GM18508 (cell line): ENCODE results near the gene EXD3.
"Not testable (repeated sequence)": the region's sequence is repeated elsewhere in the genome, so short reads cannot be mapped to it uniquely, and the experiment has no call there.

Experiments
- ATAC-seq: cut with Tn5 transposase; IDR thresholded peaks from one replicate; pipeline ENCODE4 v1.9.1; 2021; ENCODE audit warnings: moderate number of reproducible peaks; ENCODE audit not compliant: insufficient read depth, unreplicated experiment

EXD3 gene

DNA sequence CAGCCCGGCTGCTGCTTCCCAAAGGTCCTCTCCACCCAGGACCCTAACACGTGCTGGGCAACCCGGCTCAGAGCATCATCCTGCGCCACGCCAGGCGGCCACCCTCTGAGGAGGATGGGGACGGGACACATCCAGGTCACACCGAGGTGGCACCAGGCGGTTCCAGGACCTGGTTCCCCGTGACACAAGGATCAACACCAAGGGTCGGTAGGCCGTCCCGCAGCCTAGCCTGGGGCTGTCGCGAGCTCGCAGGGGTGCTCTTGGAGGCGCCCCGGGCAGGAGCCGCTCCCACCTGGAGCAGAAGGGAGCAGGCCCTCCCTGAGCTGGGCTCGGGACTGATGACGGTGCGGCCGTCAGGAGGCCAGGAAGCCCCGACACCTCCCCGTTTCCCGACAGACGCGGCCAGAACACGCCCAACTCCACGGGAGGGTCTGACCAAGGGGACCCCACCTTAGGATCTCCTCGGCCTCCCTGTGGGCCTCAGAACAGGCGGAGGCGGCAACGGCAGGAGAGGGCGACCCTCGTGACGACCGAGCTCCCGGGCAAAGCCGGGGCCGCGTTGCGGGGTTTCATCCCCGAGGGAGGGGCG, 6.3 kb downstream of the EXD3 start:
- no peak for ATAC-seq

DNA sequence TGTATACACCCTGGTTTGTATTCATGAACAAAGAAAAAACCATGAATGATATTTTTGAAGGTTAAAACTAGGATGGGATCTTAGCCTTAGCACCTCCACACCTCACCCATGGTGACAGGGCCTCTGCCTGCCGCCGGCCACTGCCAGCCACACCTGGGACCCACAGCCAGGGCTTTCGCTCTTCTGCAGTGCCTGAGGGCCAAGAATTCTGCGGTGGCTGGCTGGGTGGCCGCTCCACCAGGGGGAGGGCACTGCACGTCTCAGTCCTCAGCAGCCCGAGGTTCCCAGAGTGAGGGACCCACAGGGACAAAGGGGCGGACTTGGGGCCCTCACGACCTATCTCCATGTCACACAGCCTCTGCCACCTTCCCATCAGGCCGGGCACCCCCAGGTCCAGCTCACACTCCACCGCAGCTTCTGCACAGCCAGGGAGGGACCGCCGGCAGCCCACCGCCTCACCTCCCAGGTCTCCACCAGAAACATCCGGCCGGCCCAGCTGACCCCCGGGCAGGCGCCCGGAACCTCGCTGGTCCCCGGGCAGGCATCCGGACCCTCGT, 6.9 kb downstream of the EXD3 start:
- no peak for ATAC-seq

DNA sequence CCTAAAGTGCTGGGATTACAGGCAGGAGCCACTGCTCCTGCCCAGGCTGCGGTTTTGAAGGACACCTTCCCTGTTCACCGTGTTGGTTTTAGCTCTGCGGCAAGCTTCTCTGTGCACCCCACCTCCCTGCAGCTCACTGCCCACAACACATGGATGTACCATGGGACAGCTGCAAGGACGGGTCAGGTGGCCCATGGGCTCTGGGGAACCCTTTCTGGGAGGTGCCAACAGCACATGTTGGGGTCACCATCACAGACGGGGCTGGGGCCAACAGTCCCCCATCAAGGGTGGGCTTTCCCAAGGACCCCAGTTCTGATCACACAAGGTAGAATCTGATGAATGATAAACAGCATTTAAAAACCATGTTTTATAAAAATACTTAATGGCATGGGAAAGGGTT, 7.5 kb downstream of the EXD3 start:
- no peak for ATAC-seq

DNA sequence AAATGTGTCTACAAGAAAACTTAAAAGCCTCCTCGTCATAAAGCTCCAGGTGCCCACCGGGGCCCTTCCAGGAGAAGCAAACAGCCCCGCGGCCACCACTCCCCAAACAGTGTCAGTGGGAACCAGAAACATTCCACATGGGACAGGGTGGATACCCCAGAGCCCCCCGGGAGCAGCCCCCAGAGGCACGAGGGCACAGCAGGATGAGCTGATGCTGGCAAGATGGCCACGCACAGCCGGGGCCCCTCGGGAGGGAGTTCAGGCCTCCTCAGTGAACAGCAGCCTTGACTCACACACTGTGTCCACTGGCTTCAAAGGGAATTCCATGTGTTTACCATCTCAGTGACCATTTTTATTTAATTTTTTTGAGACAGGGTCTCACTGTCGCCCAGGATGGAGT, 10.5 kb downstream of the EXD3 start:
- ATAC-seq, result no peak

DNA sequence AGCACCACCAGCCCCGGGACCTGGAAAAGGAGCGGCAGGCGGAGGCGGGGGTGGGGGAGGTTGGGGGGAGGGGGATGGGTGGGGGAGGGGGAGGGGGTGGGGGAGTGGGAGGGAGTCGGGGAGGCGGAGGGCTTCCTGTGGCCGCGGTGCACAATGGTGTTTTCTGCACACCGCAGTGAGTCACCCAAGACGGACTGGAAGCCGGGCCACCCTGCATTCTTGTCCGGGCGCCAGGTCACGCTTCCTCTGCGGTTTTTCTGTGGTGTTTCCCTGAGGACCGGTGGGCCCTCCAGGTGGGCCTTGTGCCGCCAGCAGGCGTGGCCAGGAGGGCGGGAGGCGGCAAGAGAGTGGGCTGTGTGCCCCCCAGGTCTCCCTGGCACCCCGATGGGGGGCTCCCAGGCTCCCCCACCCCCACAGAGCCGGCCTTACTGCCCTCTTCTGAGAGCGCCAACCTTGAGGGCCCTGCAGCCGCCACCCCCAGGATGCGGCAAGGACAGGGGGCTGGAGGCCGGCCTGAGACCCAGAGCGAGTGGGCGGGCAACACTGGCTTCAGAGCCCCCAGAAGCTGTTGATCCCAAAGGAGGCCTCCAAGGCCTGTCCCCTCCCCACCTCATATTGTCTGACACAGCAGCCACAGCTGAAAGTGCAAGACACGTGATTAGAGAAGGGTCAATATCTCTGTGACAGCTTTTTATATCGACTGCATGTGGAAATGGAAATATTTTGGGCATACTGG, 11.1 kb downstream of the EXD3 start:
- no peak for ATAC-seq

DNA sequence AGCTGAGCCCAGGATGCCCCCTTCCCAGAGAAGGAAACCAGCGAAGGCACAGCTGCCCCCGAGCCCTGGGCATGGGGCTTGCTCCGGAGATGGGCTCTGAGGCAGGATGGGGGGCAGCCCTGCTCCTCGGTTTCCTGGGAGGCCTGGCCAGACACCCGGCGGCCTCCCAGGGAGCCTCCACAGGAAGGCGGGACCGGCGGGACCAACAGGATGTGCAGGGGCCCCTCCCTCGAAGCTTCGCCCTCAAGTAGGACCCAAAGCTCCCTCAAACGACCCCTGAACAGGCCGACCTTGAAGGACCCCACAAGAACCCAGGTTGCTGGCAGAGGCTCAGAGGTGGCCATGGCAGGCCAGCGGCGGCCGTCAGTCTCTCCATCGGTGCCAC, 11.7 kb downstream of the EXD3 start:
- ATAC-seq, result no peak

DNA sequence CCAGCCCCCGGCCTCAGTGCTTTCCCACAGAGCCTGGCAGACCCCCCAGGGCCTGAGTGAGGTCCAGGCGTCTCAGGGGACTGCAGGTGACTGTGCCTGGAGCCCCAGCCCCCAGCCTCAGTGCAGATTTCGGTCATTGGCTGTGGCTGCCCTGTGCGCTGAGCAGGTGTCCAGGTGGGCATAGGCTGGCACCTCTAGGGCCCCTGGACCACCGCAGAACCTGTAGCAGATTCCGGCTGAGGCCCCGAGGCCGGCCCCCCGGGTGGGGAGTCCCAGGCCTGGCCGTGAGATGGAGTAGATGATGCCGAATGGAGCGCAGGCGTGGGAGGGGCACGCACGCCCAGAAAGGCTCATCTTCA, 12.1 kb downstream of the EXD3 start:
- no peak for ATAC-seq

DNA sequence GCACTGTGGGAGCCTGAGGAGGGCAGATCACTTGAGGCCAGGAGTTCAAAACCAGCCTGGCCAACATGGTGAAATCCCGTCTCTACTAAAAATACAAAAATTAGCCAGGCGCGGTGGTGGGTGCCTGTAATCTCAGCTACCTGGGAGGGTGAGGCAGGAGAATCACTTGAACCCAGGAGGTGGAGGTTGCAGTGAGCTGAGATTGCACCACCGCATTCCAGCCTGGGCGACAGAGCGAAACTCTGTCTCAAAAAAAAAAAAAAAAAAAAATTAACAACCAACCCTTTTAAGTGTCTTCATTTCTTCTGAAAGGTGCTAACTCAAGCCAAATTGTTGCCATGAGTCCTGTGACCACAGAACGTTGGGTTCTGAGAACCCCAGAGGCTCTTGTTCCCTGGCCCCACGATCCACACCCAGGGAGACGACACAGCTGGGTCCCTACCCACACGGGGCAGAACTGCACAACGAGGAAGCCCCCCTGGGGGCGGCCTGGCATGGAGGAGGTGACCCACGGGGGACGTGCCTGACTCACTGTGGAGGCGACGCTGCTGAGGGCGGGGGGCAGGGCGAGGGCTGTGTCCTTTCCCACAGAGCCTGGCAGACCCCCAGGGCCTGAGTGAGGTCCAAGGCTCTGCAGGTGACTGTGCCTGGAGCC, 12.6 kb downstream of the EXD3 start:
- ATAC-seq, result not testable (repeated sequence)

DNA sequence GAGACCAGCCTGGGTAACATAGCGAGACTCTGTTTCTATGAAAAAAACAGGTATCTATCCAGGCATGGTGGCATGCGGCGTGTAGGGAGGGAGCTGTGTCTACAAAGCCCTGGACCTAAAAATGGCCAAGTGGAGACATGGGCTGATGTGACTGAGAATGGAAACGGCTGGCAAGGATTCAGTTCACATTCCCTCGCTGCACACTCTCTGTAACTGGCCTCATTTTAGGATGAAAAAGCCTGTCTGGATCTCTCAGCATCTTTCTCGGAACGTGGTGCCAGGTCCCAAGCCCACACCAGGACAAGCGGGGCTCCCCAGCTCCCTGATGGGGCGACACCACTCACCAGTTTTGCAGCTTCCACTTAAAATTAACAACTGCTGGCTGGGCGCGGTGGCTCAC, 13.4 kb downstream of the EXD3 start:
- ATAC-seq, result no peak

DNA sequence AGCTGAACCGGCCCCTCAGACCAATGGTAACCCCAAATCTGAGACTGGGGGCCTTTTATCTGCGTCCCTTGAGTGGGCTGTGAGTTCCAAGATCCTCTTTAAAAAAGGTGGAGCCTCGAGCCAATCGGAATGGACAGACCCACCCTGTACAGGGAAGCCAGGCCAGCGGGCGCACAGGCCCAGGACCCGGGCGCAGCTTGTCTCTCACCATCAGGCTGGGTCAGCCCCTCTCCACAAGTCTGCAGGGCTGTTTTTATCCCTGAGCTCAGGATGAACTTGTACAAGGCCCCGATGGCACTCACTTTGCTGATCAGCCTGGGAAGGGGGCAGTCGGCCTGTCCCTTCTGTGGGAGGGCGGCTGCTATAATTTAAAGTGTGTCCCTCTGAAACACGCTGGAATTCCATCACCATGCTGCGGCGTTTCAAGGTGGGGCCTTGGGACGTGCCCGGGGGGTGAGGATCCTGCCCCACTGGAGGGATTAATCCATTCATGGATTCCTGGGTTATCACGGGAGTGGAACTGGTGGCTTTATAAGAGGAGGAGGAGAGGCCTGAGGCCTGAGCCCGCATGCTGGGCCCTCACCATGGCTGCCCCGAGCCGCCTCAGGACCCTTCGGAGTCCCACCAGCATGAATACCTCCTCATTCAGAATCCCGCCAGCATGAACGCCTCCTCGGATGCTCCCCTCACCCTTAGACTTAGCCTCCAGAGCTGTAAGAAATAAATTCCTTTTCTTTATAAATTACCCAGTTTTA, 14.1 kb downstream of the EXD3 start:
- no peak for ATAC-seq

DNA sequence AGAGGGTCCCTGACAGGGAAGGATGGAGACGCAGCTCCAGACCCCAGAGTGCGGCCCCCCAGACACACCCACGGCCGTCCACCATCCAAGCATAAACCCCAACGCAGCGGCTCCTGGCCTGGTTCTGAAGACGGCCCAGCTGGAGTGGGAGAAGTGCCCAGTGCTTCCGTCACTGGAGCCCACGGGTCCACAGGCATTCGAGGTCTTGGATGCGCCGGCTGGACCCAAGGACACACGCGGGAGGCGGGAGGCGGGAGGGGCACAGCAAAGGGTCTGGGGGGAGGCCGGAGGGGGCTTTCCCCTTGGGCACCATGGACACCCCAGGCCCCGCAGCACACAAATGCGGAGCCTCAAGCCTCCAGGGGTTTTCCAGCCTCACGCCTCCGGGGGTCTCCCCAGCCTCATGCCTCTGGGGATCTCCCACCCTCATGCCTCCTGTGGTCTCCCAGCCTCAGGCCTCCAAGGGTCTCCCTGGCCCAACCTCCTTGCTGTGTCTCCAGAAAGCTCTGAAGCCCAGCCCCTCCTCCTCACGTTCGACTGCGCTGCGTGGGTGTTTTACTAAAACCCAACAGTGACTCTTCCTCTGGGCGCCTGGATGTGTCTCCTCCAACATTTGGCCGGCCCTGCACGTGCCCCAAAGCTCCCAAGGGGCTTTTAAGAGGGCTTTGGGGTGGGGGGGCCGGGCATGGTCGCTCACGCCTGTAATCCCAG, 15.2 kb downstream of the EXD3 start:
- ATAC-seq, result no peak

DNA sequence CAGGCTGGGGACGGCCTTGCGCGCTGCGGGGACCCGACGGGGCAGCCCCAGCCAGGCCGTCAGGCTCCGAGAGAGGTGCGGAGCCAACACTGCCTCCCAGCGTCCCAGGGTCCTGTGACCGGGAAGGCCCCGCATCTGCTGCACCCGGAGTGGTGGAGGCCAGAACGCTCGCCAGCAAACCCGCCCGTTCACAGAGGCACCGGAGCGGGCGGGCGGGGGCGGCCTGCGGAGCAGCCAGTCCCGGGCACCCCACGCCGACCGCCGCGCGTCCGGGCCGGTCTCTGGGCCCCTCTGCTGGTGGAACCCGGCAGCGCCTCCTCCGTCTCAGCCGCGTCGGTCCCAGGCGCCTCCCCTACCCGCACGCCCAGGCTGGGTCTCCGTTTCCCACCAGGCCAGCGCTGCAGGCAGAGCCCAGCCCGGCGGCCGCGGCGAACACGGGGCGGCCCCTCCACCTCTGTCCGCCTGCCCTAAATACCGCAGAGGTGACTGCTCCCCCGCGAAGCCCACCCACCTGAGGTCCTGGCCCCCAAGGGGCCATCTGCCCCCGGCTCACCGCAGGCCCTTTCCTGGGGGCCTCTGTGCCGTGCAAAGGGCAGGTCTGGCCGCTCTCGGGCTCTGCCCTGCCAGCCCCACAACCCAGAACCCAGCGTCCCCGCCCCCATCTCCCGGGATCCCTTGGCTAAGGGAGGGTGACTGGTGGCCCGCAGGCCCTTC, 15.9 kb downstream of the EXD3 start:
- no peak for ATAC-seq

DNA sequence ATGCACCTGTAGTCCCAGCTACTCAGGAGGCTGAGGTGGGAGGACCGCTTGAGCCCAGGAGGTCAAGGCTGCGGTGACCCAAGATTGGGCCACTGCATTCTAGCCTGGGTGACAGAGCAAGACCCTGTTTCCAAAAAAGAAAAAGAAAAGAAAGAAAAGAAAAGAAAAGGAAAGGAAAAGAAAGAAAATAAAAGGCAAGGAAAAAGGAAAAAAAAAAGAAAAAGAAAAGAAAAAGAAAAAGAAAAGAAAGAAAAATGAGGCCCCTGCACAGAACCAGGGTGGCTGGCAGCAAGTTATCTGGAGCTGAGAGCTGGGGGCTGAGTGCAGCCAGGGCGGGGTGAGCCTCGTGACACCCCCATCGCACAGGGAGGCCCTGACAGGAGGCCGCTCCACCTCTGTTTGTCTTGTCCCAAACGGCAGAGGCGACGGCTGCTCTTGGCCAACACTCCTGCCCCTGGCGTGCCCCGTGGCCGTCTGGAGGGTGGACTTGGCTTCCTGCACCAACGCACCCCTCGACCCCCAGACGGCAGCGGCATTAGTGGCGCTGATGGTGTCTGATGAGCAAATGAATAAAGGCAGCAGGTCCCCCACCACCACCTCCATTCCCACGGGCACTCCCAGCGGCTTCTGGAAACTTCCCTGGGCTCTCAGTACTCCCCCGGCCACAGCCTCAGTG, 16.7 kb downstream of the EXD3 start:
- no peak for ATAC-seq

DNA sequence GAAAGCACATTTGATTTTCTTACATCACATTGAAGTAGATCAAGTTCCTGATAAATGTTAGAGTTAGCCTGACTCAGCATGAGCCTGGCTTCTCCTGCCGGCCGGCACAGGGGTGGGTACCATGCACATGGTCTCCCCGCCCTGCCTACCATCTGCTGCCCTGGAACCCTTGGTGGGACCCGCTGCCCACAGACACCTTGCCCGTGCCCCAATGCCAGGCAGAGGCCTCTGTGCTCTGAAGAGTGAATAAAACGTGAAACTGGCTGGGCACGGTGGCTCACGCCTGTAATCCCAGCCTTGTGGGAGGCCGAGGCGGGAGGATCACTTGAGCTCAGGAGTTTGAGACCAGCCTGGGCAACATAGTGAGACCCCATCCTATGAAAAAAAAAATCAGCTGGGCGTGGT, 17.3 kb downstream of the EXD3 start:
- ATAC-seq, result no peak

DNA sequence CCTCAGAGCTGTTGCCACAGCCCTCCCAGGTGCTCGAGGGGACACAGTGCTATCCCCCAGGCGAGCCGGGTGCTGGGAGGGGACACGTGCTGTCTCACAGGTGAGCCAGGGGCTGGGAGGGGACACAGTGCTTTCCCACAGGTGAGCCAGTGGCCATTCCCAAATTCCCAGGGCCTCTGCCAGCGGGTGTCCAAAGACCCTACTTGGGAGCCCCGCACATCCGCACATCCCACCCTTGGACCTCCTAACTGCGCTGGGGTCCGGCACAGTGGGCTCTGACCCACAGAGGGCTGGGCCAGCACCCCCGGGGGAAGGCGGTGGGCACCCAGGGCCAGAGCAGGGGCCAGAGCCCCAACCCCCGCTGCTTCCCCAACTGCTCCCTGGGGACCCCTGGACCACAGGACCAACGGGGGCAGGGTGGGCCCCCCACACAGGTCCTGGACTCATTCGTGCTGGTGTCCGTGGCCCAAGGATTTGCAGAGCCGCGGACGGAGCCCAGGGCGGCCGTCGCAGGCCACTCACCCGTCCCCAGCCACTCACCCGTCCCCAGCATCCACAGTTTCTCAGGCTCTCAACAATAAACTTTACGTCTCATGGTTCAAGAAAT, 17.9 kb downstream of the EXD3 start:
- no peak for ATAC-seq

DNA sequence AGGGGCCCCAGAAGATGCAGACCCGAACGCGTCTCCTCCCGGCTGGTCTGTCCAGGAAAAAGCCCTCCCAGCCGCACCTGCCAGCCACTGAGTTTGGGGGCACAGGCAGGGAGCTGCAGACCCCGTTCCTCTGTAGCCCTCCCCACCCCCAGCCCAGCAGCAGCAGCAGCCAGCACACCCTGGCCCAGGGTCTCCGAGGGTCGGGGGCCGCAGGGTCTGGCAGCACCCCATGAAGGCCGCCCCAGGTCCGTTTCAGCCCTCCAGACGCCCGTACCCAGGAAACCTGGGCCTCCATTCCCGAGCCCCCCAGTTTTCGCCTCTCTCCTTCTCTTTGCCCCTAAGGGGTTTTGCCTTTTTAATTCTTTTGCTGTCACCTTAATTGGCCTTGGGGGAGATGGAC, 19.7 kb downstream of the EXD3 start:
- ATAC-seq, result no peak

DNA sequence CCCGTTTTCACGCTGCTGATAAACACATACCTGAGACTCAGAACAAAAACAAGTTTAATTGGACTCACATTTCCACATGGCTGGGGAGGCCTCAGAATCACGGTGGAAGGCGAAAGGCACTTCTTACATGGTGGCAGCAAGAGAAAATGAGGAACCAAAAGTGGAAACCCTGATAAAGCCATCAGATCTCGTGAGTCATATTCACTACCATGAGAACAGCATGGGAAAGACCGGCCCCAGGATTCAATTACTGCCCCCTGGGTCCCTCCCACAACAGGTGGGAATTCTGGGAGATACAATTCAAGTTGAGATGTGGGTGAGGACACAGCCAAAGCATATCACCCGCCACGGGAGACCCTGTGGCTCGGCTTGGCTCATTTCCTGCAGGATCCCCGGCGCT, 20.2 kb downstream of the EXD3 start:
- no peak for ATAC-seq

DNA sequence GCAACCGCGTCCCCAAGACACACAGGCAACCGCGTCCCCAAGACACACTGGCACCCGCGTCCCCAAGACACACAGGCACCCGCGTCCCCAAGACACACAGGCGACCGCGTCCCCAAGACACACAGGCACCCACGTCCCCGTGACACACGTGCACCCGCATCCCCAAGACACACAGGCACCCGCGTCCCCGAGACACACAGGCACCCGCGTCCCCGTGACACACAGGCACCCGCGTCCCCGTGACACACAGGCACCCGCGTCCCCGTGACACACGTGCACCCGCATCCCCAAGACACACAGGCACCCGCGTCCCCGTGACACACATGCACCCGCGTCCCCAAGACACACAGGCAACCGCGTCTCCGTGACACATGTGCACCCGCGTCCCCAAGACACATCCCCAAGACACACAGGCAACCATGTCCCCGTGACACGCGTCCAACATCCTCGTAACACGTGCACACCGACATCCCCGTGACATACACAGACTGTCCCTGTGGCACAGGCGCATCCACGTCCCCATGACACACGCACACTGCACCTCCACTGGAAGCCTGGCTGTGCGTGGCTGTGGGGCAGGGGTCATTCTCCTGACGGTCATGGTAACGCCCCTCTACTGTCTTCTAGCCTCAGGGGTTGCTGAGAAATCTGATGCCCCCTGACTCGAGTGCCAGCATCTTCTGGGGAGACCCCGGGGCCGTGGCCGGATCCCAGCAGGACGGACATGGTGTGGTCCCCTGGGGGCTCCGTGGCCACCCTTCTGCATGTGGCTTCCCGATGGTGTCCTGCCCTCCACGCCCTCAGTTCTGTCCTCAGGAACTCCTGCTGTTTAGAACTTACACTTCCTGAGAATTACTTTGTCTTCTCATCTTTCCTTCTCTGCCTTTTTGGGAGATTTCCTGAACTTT, 24.1 kb downstream of the EXD3 start:
- ATAC-seq, result no peak
